Measurements from ENCODE around the gene ANKRD63.

The ANKRD63 gene, protein sequence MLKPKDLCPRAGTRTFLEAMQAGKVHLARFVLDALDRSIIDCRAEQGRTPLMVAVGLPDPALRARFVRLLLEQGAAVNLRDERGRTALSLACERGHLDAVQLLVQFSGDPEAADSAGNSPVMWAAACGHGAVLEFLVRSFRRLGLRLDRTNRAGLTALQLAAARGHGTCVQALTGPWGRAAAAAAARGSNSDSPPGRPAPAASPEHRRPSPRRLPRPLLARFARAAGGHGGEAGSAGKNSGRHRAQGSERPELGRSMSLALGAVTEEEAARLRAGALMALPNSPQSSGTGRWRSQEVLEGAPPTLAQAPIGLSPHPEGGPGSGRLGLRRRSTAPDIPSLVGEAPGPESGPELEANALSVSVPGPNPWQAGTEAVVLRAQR

DNA sequence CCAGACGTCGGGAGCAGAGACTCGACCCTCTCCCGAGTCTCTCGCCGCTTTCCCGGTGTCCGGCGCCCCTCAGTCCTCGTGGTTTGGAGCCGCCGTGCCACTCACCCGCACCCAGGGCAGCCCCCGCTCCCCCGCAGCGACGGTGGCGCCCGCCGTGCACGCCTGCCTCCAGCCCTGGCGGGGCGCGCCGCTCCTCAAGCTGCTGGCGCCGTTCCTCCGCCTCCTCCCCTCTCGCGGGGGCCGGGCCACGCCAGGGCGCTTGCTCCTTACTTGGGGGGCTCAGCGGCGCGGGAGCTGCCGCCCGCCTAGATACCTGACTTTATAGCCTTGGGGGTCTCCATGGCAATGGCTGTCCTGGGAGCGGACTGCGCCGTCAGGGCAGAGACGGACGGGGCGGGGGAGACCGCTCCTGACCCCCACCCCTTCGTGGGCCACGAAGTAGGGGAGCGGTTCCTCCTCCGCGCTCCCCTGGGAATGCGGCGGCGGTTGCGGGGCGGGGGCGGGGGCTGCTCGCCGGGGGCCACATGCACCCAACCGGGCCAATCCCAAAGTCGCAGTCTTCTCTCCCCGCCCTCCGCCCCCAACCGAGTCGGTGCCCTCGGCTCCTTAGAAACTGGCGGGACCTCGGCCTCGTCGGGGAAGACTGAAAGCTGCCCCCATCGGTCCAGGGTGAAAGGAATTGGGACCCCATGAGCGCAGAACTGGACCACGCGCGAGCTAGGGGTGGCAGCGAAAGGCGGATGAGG, at the start of gene ANKRD63:
TSS of gene ANKRD63 (minus strand) at position 196 of the 746 bp plus-strand sequence. CDS start 478 bp downstream, outside the sequence.
- DNase-seq = peak in 1 of 2 experiments; percentile 72

DNA sequence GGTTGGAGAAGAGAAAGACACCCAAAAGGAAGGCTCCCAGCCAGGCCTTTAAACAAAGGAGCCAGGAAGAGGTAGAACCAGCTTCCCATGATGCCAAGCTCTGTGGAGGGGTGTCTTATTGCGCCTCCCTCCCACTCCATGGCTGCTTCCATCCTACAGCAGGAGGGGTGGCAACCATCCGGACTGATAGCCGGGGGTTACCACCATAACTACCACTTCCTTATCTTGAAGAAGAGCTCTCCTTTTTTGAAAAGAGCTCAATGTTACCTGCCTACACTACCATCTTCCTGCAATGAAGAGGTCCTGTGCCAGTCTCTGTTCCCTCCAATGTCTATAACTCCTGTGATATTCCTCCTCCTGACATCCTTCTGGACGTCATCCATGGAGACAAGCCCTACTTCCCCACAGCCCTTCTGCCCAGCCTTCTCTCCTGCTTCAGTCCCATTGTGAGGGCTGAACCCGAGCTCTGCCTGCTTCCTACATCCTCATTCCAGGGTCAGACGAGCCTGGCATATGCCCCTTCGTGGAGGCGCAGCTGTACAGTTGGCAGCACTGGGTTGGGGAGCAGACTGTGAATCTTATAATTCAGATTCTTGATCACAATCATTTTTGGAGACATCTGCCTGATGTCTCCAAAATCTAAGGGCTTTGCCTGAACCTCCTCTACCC, 49.4 kb upstream of the ANKRD63 start:
- DNase-seq = no peak

DNA sequence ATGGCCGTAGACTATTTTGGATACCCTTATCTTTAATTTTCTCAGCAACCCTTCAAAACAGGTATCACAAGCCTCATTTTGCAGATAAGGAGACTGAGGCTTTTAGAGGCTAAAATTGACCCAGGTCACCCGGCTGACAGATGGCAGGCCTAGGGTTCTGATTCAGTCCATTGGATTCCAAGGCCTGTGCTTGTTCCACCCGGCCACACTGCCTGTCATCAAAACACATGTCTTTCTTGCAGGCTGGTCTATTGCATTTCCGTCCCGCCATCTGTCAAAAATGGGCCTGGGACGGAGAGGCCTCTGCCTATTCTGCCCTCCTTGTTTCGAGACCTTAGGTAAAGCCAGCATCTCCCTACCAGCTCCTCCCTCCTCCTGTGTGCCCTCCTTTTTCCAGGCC, 48.8 kb upstream of the ANKRD63 start:
- DNase-seq = no peak

DNA sequence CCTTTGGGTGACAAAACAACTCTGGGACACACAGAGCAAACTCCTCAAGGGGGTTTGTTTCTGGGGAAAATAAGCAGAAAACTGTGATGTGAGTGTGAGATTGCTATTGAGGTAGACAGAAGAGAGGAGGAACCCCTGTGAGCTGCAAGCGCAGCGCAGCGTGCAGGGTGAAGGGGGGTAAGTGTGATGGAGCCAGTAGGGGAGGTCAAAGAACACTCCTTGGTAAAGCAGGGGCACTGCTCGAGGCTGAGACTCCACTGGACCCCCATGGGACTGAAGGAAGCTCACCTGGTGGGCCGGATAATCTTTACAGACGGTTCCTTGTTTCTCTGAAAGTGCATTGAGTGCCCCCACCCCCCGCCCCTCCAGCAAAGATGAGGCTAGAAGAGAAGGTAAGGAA, 48.2 kb upstream of the ANKRD63 start:
- no peak for DNase-seq

DNA sequence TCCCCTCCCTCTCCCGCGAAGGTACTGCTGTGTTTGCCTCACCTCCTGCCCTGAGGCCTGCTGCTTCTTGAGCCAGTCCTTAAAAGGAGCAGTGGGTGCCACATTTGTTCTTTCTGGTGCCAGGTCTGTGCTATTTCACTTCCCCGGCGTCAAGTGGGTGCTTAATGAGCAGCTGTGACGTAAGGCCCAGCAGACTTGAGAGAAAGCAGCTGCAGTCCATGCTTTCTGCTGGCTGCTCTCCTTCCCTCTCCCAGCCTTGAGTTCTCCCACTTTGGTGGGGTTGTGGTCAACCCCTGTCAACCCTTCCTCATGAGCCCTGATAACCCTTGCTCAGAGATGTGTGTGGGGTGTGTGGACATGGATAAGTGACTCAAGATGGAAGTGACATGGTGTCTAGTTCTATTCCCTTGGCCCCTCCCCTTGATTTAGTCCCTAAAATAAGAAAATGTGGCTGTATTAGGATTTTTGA, 47.5 kb upstream of the ANKRD63 start:
- no peak for DNase-seq

DNA sequence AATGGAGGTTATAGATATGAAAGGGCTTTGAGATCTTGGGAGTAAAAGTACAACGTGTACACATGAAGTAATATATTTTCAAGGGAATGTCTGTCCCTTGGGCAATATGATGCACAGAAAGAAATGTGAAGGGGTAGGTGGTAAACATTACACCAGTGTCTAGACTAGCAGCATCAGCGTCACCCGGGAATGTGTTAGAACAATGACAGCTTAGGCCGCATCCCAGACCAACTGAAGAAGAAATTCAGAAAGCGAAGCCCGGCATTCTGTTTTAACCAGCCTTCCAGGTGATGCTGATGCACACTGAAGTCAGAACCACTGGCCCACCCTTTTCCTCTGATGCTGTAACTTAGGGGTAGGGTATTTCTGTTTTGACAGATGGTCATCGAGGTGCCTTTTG, 46.9 kb upstream of the ANKRD63 start:
- DNase-seq = no peak

DNA sequence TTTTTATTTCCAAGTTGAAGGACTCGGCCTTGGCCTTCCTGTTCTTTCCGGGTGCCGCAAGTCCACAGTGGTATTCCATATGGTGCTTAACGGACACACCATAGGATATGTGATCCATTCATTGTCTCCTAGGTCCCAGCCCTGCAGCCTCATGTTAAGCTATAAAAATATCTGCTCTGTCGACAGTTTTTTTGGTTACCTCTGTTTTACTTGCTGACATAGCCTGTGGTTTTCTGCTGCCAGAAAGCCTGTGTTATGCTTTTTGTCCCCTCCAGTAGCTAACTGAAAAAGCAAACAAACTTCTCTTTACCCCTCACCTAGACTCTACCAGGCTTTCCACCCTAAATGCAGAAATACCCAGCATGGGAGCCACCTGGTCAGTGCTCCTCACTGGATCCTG, 45.9 kb upstream of the ANKRD63 start:
- no peak for DNase-seq

DNA sequence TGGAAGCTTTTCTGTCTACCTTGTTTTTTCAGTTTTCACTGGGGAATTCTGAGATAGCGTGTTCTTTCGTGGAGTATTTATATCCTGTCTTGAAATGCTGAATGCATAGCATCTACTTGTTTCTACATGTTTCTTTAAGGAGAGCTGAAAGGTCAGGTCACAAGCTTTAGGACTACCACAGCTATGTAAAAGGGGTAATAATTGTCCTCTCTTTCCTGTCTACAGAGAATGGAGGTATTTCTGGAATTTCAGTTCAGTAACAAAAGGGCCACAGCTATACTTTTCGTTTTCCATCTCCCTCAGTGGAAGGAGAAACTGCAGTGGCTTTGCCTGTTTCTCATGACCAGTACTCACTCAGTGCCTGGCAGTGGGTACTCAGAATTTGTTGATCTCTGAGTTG, 45.3 kb upstream of the ANKRD63 start:
- DNase-seq = no peak

DNA sequence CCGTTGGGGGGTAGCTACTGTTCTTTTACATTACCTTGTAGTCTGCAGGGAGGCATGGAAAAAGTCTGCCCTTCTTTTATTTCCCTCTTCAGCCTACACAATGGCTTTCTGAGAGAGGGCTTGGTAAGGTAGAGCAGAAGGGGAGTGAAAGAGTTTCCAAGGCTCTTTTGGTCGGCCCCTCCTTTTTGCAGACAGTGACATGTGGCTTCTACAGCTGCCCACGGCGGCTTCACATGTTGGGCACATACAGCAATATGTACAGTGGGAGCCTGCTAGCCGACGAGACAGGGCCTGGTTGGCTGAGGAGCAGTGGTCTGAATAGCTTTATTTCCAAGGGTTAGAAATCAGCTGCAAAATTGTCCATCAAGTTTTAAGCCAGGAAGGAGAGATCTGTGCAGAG, 44.6 kb upstream of the ANKRD63 start:
- no peak for DNase-seq

DNA sequence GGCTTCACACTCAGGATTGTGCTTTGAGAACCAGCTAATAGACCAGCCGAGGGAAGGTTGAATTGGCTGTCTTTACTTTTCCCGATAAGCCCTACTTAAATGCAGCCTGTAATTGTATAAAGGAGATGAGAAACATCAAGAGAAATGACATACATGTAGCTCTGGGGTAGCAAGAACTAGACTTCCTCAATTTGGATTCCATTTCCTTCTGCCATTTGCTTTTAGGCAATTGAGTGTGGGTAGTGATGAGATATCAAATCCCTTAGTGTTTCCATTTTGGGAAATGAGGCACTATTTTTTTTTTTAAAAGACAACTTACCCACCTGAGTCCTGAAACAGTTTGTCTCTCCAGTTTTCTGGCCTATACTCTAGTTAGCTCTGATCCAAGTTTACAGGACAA, 42.8 kb upstream of the ANKRD63 start:
- DNase-seq = no peak

DNA sequence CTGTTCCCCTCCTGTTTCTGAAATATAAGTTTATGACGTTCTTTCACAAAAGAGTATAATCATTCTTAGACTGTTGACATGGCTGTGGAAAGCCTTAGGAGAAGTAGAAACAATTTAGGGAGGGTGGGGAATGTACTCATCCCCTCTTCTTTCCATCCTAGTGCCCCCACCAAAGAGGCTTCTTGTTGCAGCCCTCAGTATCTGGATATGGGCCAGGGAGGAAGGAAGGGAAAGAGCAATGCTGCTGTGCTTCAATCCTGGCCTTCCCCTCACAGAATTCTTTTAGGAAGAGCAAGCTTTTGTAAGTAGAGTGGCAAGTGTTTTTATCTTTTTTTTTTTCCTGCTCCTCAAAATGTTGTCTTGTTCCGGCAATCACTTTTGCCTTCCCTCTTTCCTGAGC, 42.3 kb upstream of the ANKRD63 start:
- DNase-seq = no peak

DNA sequence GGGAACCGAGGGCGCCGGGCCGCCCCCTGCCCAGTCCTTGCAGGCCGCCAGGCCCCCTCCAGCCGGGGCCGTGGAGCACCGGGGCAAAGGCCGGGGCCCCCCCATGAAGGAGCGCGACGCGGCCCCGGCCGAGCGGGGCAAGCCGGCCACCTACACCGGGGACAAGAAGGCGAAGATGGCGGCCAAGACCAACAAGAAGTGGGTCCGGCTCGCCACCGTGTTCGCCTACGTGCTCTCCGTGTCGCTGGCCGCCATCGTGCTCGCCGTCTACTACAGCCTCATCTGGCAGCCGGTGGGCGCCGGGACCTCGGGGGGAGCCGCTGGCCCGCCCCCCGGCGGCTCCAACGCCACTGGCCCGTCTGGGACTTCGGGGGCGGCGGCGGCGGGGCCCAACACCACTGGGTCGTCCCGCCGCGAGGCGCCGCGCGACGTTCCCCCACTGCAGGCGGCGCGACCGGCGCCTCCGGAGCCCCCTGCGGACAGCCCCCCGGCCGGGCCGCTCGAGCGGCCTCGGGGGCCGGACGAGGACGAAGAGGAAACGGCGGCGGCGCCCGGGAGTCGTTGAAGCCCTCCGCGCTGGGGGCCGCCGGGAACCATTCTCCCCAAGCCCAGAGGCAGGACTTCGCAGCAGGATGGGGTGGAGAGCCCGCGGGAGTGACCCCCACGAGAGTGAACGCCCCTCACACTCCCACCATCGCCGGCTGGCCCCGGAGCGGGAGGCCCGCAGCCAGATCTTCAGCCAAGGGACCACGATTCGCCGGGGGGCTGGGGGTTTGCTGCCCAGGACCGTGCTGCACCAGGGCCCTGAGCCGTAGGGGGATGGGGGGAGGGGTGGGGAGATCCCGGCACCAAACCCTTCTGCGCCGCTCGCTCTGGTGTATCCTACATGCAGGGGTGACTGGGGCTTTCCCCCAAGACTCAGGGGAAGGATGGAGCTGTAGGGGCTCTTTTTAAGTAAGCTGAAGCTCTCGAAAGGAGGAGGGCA, 41.4 kb upstream of the ANKRD63 start:
- DNase-seq = peak in 1 of 2 experiments; percentile 64

DNA sequence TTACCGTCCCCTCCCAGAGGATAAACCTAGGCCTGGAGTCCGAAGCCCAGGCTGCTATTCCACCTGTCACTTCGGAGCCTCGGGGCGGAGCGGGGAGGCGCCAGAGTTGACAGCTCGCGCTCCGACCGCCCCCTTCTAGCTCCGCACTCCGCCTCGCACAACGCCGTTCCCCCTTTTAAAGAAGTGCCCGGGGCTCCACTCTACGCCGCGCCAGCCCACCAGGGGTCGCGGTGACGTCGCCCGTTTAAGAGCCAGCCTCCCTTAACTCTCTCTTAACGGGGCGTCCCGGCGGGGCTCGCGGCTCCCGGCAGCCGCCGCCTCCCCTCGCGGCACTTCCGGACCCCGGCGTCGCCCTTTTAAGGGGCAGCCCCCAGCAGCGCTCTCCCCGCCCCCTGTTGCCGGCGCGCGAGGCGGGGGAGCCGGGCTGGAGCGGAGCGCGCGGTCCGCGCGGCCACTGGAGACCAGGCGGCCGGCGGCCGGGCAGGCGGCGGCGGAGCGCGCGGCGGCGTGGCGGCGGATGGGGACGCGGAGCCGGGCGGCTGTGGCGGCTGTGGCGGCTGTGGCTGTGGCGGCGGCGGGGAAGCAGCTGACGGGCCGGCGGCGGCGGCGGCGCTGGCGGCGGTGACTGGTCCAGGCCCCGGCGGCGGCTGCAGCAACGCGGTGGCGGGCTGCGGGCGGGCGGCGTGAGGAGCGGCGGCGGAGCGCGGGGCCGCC, 40.5 kb upstream of the ANKRD63 start, which contains the start of gene INAFM2:
TSS of gene INAFM2 (plus strand) at position 454 of the 714 bp plus-strand sequence. CDS start 364 bp downstream, outside the sequence.
- DNase-seq = peak; percentile 89 to 97

DNA sequence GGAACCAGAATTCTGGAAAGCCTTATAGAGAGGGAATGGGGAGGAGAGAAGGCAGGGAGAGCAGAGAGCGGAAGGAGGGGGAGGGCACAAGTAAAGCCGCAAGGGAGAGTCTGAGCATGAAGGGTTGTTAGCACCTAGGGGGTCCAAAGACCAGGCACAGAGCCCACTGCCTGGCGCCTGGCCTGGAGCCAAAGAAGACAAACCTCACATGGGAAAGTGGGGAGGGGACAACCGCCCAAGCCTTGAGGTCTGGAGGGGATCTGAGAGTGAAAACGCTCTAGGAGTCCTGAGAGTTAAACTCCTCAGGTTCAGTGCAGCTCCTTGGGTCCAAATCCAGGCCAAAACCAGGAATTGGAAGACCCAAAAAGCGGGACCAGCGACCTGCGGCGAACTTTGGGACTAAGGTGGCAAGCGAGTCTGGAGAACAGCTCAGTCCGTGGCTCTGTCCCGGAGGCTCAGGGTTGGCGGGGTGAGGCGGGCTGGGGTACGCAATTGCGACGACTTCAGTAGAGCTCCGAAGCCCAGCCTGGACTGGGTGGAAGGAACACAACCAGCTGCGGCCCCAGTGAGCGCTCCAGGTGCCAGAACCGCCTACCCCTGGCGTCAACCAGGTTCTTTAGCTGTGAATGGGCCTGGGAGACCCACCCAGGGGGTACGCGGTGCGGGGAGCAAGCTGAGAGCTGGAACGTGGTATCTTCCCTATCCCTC, 39.8 kb upstream of the ANKRD63 start:
- no peak for DNase-seq

DNA sequence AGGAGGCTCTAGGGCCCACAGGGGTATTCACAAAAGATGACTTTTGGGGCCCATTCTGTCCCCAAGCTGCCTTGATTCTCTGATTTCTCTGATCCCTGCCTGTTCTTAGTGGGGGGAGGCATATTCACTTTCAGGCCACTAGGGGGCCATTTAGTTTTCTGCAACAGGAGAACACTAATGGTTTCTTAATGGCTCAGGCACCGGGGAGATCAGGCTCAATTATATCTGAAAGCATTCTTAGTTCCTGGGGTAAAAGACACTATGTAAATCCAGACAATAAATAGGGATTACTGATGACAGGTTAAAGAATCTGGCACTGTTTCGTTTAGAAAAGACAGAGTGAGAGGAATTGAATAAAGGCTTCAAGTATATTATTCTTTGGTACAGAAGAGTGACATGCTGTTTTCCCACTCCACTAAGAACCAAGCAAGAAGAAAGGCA, 38.1 kb upstream of the ANKRD63 start:
- peak; percentile 46 to 85 for DNase-seq

DNA sequence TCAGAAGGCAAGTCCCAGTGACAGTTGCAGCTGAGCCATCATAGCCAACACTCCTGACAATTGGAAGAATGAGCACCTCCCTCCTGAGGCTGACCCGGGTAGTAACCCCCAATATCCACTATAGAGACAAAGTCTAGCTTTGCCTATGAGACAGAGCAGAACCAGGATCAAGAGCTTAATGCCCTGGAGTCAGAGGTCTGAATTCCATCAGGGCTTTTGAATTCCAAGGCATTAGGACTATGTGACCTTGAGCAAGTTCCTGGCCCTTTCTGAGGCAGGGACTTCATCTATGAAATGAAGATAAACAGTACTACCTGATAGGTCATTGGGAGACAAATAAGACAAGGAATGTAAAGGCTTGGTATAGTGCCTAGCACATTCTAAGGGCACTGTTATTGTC, 37.5 kb upstream of the ANKRD63 start:
- no peak for DNase-seq

DNA sequence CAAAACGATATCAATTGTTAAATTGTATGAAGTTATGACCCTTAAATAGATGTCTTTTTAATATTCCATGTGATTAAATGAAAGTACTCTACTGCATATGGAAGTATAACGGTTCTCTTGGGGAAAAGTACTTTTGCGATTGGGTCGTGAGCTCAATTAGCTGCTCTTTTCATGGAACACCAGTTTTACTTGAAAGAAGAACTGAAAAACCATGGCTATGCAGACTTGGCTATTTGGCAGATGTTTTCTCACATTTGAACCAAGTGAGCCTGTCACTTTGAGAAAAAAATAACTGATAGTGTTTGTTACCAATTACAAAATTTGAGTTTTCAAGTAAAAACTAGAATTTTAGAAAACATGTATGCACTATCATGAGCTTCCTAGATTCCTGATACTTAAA, 34.7 kb upstream of the ANKRD63 start:
- no peak for DNase-seq

DNA sequence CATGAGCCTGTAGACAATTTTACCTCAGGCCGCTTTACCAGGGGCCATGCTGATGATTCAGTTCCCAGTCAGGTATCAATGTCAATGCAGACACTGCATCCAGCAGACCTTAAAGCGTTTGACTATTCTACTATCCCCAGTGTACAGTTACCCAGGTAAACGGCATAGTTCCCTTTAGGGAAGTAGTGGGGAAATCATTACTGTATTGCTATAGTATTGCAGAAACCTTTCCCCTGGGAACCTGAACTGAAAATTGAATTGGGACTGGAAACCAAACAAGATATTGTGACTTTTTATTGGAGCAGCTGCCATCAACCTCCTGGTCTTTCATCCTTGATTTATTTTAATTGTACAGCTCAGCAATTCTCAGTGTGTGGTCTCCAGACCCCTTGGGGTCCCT, 34.1 kb upstream of the ANKRD63 start:
- no peak for DNase-seq

DNA sequence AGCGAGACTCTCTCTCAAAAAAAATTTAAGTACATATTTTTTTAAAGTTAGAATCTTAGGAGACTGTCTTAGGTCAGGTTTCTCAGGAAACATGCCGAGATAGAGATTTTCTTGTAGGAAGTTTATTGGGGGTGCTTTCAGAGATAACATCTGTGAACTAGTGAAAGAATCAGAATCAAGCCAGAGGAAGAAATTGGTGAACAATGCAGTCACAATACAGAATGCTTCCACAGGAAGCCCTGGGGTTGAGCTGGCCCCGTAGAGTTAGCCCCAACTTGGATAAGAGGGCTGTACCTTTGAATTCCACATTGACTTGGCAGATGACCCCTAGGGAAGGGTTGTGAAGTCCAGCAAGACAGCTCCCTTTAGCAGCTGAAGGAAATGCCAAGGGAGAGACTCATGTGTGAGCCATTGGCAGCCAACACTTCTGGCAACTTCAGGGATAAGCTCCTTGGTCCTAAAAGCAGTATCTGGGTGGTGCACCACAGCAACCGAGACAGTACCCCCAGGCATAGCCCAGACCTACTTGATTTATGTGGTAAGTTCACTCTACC, 31.9 kb upstream of the ANKRD63 start:
- DNase-seq = no peak

Measured in NCI-H526 (cell line).